Stimulated activated naive CD8-positive, alpha-beta T cell treated with anti-CD3 and anti-CD28 coated beads, Interleukin-15, Interleukin-2, amounts not matched to agents 100 U/mL and 50 U/mL, for 24 hours (primary cell): ENCODE measurements around the gene OTX2.

Experiments
- ATAC-seq: fragments of 150-1000 bp; cut with Tn5 transposase; one replicate; pipeline ENCODE4 v1.10.0; 2021
- DNase-seq: peaks from one replicate; pipeline ENCODE4 v3.0.0; 2021

OTX2 gene

GRCh38 chr14:56810147-56810719 lies at the start of gene OTX2:
Gene OTX2, minus strand, starts transcription at chr14:56810479. Its CDS starts 5,023 bp downstream, at chr14:56805456.
- no peak for ATAC-seq

DNA sequence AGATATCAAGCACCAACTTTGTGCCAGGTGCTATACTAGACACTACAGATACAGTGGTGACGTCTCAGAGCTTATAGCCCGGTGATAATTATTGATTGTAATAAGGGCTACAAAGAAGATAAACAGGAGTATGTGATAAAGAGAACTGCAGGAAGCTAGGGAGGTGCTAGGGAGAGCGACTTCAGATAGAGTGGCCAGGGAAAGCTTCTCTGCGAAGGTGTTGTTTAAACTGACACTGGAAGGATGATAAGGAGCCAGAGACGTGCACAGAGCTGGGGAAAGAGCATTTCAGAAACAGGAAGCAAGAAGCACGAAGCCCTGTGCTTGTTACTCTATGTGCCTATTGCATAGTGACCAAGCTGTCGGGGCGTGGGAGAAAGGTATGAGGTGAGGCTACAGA lies 48.1 kb upstream of the OTX2 start:
- ATAC-seq, result no peak
- no peak for DNase-seq

More at GRCh38 chr14:56810147-56810719, at the start of gene OTX2:
- no peak for DNase-seq

DNA sequence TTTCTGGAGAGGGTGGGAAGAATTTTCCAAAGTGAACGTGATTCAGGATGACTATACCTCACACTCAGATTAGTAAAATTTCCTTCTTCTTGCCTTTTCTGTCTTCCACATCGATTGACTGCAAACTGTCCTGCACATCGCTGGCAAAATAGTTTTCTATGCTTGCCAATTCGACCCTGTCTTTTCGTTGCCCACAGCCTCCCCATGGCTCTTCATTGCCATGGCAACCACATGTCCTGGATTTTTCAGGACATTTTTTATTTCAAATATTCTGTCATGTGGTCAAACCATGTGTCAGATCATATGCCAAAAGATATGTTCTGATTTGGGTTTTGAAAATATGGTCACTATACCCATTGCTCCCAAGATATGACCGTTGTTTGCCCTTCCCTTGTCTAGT lies 46.9 kb upstream of the OTX2 start:
- ATAC-seq, result no peak
- DNase-seq, result no peak

- ATAC-seq (no peak), DNase-seq (no peak)
These were observed 45.7 kb upstream of the OTX2 start for GRCh38 chr14:56855891-56856461.

GRCh38 chr14:56854325-56854724 lies 44.0 kb upstream of the OTX2 start:
- DNase-seq (no peak), ATAC-seq (no peak)

- ATAC-seq, result no peak
- DNase-seq, result no peak
These were observed 37.0 kb upstream of the OTX2 start for GRCh38 chr14:56846970-56847930.

GRCh38 chr14:56844406-56845002 lies 34.2 kb upstream of the OTX2 start:
- no peak for ATAC-seq
- DNase-seq, result no peak

DNA sequence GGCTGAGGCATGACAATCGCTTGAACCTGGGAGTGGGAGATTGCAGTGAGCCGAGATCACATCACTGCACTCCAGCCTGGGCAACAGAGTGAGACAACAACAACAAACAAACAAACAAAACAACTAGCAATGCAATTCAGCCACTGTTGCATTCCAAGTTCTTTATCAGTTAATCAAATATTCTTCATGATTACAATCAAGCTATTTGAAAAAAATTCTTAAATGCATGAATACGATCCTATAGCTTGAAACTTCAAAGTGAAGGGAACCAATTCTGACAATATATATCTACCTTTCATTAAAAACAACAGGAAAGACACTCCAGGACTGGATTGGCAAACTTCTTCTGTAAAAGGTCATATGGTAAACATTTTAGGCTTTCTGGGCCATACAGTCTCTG lies 31.3 kb upstream of the OTX2 start:
- DNase-seq (no peak), ATAC-seq (no peak)

GRCh38 chr14:56840221-56840620 lies 29.9 kb upstream of the OTX2 start:
- DNase-seq (no peak), ATAC-seq (no peak)

- ATAC-seq, result no peak
These were observed 18.9 kb upstream of the OTX2 start for GRCh38 chr14:56829151-56829550.

DNA sequence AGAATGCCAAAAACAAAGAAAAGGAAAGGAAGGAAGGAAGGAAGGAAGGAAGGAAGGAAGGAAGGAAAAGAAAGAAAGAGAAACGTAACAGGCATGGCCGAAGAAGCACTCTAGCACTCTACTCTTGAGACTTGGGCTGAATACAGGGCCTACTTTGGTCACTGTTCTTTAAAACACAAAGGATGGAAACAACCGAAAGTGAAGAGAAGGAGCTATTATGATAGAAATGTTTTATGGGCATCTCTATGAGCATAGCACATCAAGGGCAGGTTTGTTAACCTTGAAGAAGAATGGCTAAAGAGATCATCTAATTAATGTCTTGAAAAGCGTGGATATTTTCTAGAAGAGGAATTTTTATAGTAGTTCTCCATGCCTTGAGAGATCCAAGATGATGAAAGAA lies 15.9 kb upstream of the OTX2 start:
- DNase-seq, result no peak
- no peak for ATAC-seq

More at GRCh38 chr14:56829151-56829550, 18.9 kb upstream of the OTX2 start:
- no peak for DNase-seq

- DNase-seq (no peak), ATAC-seq (no peak)
These were observed 11.7 kb upstream of the OTX2 start for GRCh38 chr14:56821805-56822610.

- ATAC-seq (no peak), DNase-seq (no peak)
These were observed 10.9 kb upstream of the OTX2 start for GRCh38 chr14:56821177-56821576.

DNA sequence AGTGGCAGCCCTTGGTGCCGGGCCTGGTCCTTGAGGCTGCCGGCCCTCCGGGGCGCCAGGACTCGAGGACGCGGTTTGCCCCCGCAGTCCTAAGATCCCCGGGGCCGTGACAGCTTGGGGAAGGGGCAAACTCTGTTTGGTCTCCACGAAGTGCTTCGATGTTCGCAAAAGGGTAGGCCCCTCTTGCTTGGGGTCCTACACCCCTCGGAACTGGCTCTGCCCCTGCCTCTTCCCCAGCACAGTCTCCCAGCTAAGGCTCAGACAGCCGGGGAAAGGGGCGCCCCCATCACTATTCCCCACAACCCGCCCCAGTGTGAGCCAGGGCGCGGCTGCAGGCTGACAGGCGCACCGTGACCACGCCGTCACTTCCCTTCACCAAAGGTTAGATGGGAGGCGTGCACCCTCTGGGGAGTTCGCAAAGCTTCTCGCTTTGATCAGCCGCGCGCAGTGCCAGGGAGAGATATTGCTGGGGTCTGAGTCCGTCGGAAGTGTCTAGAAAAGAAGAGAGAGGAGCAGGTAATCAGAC lies 7.2 kb upstream of the OTX2 start:
- no peak for ATAC-seq
- no peak for DNase-seq

- ATAC-seq (no peak), DNase-seq (no peak)
These were observed 6.5 kb upstream of the OTX2 start for GRCh38 chr14:56816574-56817391.

GRCh38 chr14:56815745-56816144 lies 5.5 kb upstream of the OTX2 start:
- ATAC-seq (no peak), DNase-seq (no peak)

- no peak for DNase-seq
These were observed 4.9 kb upstream of the OTX2 start for GRCh38 chr14:56814969-56815700.

GRCh38 chr14:56814519-56814959 lies 4.3 kb upstream of the OTX2 start:
- ATAC-seq, result no peak

More at GRCh38 chr14:56814969-56815700, 4.9 kb upstream of the OTX2 start:
- ATAC-seq, result no peak

GRCh38 chr14:56813143-56813551 lies 2.9 kb upstream of the OTX2 start:
- DNase-seq, result no peak
- ATAC-seq, result no peak

More at GRCh38 chr14:56814519-56814959, 4.3 kb upstream of the OTX2 start:
- no peak for DNase-seq
